Measurements from ENCODE around the gene MTHFSD.

MTHFSD gene

DNA sequence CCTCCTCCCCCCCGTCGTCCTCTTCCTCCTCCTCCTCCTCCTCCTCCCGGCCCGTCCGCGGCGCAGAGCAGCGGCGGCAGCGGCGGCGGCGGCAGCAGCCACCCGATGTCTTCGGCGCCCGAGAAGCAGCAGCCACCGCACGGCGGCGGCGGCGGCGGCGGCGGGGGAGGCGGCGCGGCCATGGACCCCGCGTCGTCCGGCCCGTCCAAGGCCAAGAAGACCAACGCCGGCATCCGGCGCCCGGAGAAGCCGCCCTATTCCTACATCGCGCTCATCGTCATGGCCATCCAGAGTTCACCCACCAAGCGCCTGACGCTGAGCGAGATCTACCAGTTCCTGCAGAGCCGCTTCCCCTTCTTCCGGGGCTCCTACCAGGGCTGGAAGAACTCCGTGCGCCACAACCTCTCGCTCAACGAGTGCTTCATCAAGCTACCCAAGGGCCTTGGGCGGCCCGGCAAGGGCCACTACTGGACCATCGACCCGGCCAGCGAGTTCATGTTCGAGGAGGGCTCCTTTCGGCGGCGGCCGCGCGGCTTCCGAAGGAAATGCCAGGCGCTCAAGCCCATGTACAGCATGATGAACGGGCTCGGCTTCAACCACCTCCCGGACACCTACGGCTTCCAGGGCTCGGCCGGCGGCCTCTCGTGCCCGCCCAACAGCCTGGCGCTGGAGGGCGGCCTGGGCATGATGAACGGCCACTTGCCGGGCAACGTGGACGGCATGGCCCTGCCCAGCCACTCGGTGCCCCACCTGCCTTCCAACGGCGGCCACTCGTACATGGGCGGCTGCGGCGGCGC lies 44.4 kb downstream of the MTHFSD start, which contains the start of gene FOXF1:
Gene FOXF1, plus strand, starts transcription at position 63 of the 797 bp plus-strand sequence. Its CDS starts 43 bp downstream, at position 106.
- DNase-seq: no peak

- DNase-seq: peak in 2 of 3 experiments; percentile 38 to 56
Observed at GRCh38 chr16:86509759-86510464, 45.1 kb downstream of the MTHFSD start.

GRCh38 chr16:86508947-86509758 lies 45.9 kb downstream of the MTHFSD start:
- peak in 2 of 3 experiments; percentile 56 to 68 for DNase-seq

GRCh38 chr16:86508028-86508946 lies 46.7 kb downstream of the MTHFSD start:
- no peak for DNase-seq

GRCh38 chr16:86507173-86508027 lies 47.6 kb downstream of the MTHFSD start:
- no peak for DNase-seq

DNA sequence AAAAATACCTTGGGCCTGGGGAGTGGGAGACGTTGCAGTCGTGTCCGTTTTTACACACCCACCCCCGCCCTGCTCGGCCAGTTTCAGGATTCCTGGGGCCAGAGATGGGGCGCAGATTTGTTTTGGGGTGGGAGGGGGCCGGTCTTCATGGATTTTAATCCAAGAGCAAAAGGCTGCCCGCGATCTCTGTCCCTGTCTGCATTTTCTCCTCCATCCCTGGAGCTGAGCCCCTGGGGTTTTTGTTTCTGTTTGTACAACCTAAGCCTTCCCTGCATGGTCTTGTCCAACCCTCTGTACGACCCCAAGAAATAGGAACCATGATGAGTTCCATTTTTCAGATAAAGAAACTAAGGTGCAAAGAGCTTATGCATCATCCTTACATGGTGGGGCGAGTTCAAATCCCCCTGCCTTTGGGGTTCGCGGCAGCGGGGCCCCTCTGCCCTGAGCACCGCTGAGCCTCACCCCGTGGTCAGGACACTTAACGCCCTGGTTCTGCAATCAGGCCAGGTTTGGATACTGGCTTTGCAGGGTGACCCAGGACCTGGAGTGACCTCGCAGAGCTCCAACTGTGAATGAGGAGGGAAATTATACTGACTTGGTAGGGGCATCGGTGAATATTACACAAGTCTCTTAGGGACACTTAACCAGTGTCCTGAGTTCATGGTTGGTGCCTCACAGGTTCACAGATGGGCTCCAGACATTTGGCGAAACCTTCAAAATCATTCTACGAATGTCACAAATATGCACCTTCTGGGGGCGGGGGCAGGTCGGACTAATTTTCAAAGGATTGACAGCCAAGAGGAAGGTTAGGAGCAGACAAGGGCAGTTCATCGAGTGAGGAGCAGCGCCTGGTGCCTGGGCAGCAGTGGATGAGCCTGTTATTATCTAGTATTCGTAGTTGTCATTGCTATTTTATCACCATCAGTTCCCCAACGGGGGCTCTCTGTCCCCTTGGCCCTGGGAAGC lies 48.9 kb downstream of the MTHFSD start:
- DNase-seq: no peak

GRCh38 chr16:86505185-86505898 lies 49.7 kb downstream of the MTHFSD start:
- no peak for DNase-seq

DNA sequence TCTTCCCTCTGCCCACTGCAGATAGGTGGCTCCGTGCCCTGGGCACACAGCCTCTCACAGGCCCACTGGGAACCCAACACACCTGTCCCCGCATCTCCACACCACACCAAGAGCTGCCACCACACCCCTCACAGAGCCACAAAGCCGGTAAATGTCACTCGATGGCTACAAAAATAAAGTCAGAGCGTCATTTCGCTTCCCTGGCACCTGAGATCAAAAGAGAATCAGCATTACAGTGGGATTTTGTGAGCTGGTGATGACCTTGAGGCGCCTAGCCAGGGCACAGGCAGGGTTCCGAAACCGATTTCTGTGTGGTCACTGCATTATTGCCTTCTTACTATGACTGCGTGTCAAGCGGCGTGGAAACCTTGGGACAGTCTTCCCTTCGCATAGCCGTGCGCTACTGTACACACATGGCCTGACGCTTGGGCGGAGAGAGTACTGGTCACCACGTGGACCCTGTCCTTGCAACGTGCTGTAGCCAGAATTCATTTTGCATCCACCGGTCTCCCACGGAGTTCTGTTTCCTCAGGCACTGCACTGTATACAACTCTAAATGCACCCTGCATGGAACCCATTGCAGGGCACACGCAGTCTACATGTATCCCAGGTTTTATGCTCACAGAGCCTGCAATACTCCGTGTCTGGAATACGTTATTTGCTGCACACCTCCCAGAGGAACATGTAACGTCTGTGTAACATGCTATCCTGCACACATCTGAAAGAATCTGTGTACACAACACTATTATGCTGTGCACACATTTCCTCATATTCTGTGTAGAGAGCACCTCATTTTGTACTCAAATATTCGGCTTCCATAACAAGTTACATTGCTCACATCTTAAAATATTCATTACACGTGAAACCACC lies 50.5 kb downstream of the MTHFSD start:
- DNase-seq: no peak

GRCh38 chr16:86503830-86504229 lies 51.2 kb downstream of the MTHFSD start:
- no peak for DNase-seq

GRCh38 chr16:86502856-86503748 lies 51.9 kb downstream of the MTHFSD start:
- no peak for DNase-seq

- peak in 1 of 3 experiments; percentile 18 for DNase-seq
Observed at GRCh38 chr16:86501989-86502855, 52.8 kb downstream of the MTHFSD start.

GRCh38 chr16:86500708-86501510 lies 54.1 kb downstream of the MTHFSD start:
- DNase-seq: no peak

GRCh38 chr16:86499889-86500707 lies 54.9 kb downstream of the MTHFSD start:
- no peak for DNase-seq

DNA sequence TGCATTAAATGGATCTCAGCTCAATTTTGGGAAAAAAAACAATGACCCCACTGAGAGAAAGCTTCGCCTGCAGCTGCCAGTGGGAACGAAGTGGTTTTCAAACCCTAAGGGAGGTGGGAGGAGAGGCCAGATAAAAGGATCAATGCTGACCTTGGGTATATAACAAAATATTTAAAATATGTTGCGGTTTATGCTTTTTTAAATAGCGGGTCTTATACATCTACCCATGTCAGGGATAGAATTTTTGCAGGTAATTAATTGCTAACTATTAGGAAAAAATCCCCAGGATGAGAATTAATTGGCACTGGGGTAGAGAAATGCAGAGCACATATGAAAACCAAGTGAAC lies 55.6 kb downstream of the MTHFSD start:
- no peak for DNase-seq
